Lung (tissue), 12 donors: Measurements from ENCODE around the gene MAS1L. TPM values are rescaled to one million over a fixed set of nuclear protein-coding genes. Genes with fewer than 3 reads are reported as not detected.

ENCODE experiments used
- ATAC-seq: fragments of 200-7000 bp; cut with Tn5 transposase; one replicate; pipeline ENCODE4 v1.9.1; 2020; ENCODE audit warnings: moderate number of reproducible peaks; ENCODE audit not compliant: insufficient read depth, low FRiP score
- DNase-seq, 3 donors: peaks; one replicate each; pipeline ENCODE4 v3.0.0-alpha.2; 2013 to 2017
- H3K27ac ChIP-seq, 2 donors: one replicate each; pipeline ENCODE4 v1.5.1; 2013; ENCODE audit warnings: mild to moderate bottlenecking in 2 of 2, moderate library complexity in 2 of 2, control low read depth in 1 of 2, inconsistent platforms in 1 of 2, low read depth in 1 of 2, low read length in 1 of 2
- H3K27me3 ChIP-seq, 3 donors: one replicate each; pipeline ENCODE4 v1.5.1; 2013; ENCODE audit warnings: low read length in 2 of 3; ENCODE audit not compliant: control insufficient read depth in 3 of 3, insufficient read depth in 3 of 3
- H3K36me3 ChIP-seq, 4 donors: one replicate each; pipeline ENCODE4 v1.5.1; 2013; ENCODE audit warnings: low read length in 4 of 4, mild to moderate bottlenecking in 1 of 4, moderate library complexity in 1 of 4; ENCODE audit not compliant: control insufficient read depth in 4 of 4, insufficient read depth in 4 of 4
- H3K4me1 ChIP-seq, 5 donors: one replicate each; pipeline ENCODE4 v1.5.1; 2013; ENCODE audit warnings: low read length in 5 of 5, mild to moderate bottlenecking in 2 of 5, moderate library complexity in 1 of 5; ENCODE audit not compliant: control insufficient read depth in 5 of 5, insufficient read depth in 5 of 5
- H3K4me3 ChIP-seq: one replicate; pipeline ENCODE4 v1.5.1; 2013; ENCODE audit warnings: mild to moderate bottlenecking, control low read depth, moderate library complexity
- H3K9ac ChIP-seq, 2 donors: one replicate each; pipeline ENCODE4 v1.5.1; 2013; ENCODE audit warnings: low read length in 2 of 2, control low read depth in 1 of 2; ENCODE audit not compliant: insufficient read depth in 1 of 2
- H3K9me3 ChIP-seq, 4 donors: one replicate each; pipeline ENCODE4 v1.5.1; 2013; ENCODE audit warnings: low read length in 3 of 4, mild to moderate bottlenecking in 1 of 4, moderate library complexity in 1 of 4; ENCODE audit not compliant: control insufficient read depth in 4 of 4, insufficient read depth in 3 of 4
- CTCF ChIP-seq: IDR thresholded peaks from 2 replicates; pipeline ENCODE4 v1.5.1; 2012; ENCODE audit warnings: mild to moderate bottlenecking; ENCODE audit errors: control extremely low read depth, extremely low read depth
- WGBS, 2 donors: extraction: QIAGEN DNeasy Blood & Tissue Kit; methylation state at CpG; one replicate each; pipeline ENCODE4 v1.1.7; 2013; 5-methylcytosine and 5-hydroxymethylcytosine counted together
- polyA plus RNA-seq, 2 donors: library from polyadenylated mRNA; stranded (reverse); fragments of 200-250 nt; gene quantifications; one replicate each; pipeline ENCODE4 v1.2.1, GENCODE V29; 2013
- total RNA-seq, 2 donors: library from RNA; depleted of rRNA in 1 of 2; stranded (reverse); fragments of >200 nt in 1 of 2; gene quantifications; one replicate each; pipeline ENCODE4 v1.2.1, GENCODE V29; 2014 to 2021
- donor health status: control.
- donor health status: control.
- donor health status: Bipolar disorder and iron deficiency.
- donor health status: healthy.
- donor health status: DM: yes; HTN: yes; CAD: no.

The MAS1L gene
- total and polyA plus RNA-seq, 4 donors: not detected

GRCh38 chr6:29517728-29518440 is 30.1 kb upstream of the MAS1L start:
- no peak for TF ChIP-seq CTCF
- Histone ChIP-seq H3K27me3 (no peaks in the 10 kb centered on the region), H3K9ac (no peak overlapping the region), H3K9me3 (peaks cover 0 to 7% (median 0%) of the 10 kb centered on the region in 4 donors), H3K4me1 (no peaks in the 10 kb centered on the region), H3K4me3 (no peak overlapping the region), H3K36me3 (no peaks in the 10 kb centered on the region), H3K27ac (no peak overlapping the region)
- ATAC-seq (no peak), DNase-seq (no peak)
- WGBS, 2 donors: 80 to 86% methylated on average over 7 of the region's 7 CpGs

GRCh38 chr6:29517245-29517644 is 29.5 kb upstream of the MAS1L start:
- no peak for DNase-seq
- ATAC-seq: no peak
- peaks cover 0 to 7% (median 0%) of the 10 kb centered on the region in 4 donors for H3K9me3 ChIP-seq
- no peak overlapping the region for H3K27ac ChIP-seq
- no peak for TF ChIP-seq CTCF
- no peaks in the 10 kb centered on the region for H3K36me3 ChIP-seq
- no peak overlapping the region for H3K4me3 ChIP-seq
- WGBS, 2 donors: 64 to 83% methylated on average over 1 of the region's 1 CpG
- H3K27me3 ChIP-seq: no peaks in the 10 kb centered on the region
- H3K4me1 ChIP-seq: no peaks in the 10 kb centered on the region
- H3K9ac ChIP-seq: no peak overlapping the region

- Histone ChIP-seq H3K36me3 (no peaks in the 10 kb centered on the region), H3K27me3 (no peaks in the 10 kb centered on the region), H3K4me3 (no peak overlapping the region), H3K9me3 (peaks cover 0 to 7% (median 0%) of the 10 kb centered on the region in 4 donors), H3K27ac (no peak overlapping the region), H3K4me1 (no peaks in the 10 kb centered on the region), H3K9ac (no peak overlapping the region)
- no peak for TF ChIP-seq CTCF
- WGBS, 2 donors: 32 to 52% methylated on average over 6 of the region's 6 CpGs
- DNase-seq (no peak), ATAC-seq (peak; percentile 45)
Observed at GRCh38 chr6:29516108-29516507, 28.4 kb upstream of the MAS1L start.
